Uterus (tissue), 2 donors: ENCODE data around the gene DOCK1.

ENCODE experiments used
- CTCF ChIP-seq, 4 experiments: fragments of 200-600 bp in 2 of 4; fragments of 450-650 bp in 2 of 4; sonication (generic) in 2 of 4; IDR thresholded peaks; one replicate each; pipeline ENCODE4 v1.5.1; 2016 to 2019; ENCODE audit warnings: antibody characterized with exemption in 4 of 4, mild to moderate bottlenecking in 2 of 4, moderate library complexity in 1 of 4
- POLR2A ChIP-seq, 2 donors: fragments of 450-650 bp; IDR thresholded peaks; one replicate each; pipeline ENCODE4 v1.6.1; 2016; ENCODE audit warnings: antibody characterized with exemption in 2 of 2, mild to moderate bottlenecking in 1 of 2, moderate library complexity in 1 of 2

GRCh38 chr10:127415901-127416581 is 510.8 kb downstream of the DOCK1 start:
- no peak for TF ChIP-seq POLR2A (IDR thresholded peaks at IDR 0.05)
- TF ChIP-seq CTCF (IDR thresholded peaks at IDR 0.05): no peak
